ENCODE results near the gene SOBP.

GRCh38 chr6:107699254-107699653 is 209.3 kb downstream of the SOBP start:
- TF ChIP-seq CTCF (IDR thresholded peaks at IDR 0.05) (no peak), EZH2 (IDR thresholded peaks at IDR 0.05; ENCODE audit: borderline replicate concordance, insufficient read depth, low read depth, low read length, poor library complexity, severe bottlenecking) (no peak)
